PC-9 (cell line): ENCODE measurements around the gene ACSL4. TPM values are rescaled to one million over a fixed set of nuclear protein-coding genes. Genes with fewer than 3 reads are reported as not detected.

ENCODE experiments used
- BruUV-seq: library from RNA; stranded (reverse); fragments of 400-500 nt; replicated peaks from 2 replicates; lab custom pipeline; 2021; lab: Mats Ljungman, UMichigan
- CTCF ChIA-PET: fragments of 300-600 bp; sonication (Branson Sonifier 250); formaldehyde crosslinking; loops from one replicate; lab custom pipeline; 2022; ENCODE audit warnings: antibody characterized with exemption; lab: Charles Lee
- POLR2A ChIA-PET: fragments of 300-600 bp; sonication (Branson Sonifier 250); formaldehyde crosslinking; loops from one replicate; lab custom pipeline; 2022; ENCODE audit warnings: antibody characterized with exemption; ENCODE audit not compliant: unreplicated experiment; lab: Charles Lee
- DNase-seq, 2 experiments: peaks; one replicate each; pipeline versions ENCODE4 v3.0.0 to v3.0.0-alpha.2; 2015 to 2022; ENCODE audit warnings: mixed read lengths in 1 of 2
- H2AFZ ChIP-seq: fragments of 200-600 bp; sonication (generic); 2 replicates; pipeline ENCODE4 v1.8.1; 2017; ENCODE audit warnings: antibody characterized with exemption
- H3F3A ChIP-seq: fragments of 200-600 bp; sonication (generic); 2 replicates; pipeline ENCODE4 v1.8.1; 2017; ENCODE audit warnings: antibody characterized with exemption, mild to moderate bottlenecking, low read depth; ENCODE audit not compliant: insufficient read depth
- H3K27ac ChIP-seq: fragments of 200-600 bp; sonication (generic); 2 replicates; pipeline ENCODE4 v1.6.1; 2016; ENCODE audit warnings: mixed run types
- H3K27me3 ChIP-seq: fragments of 200-600 bp; sonication (generic); 2 replicates; pipeline ENCODE4 v1.6.1; 2016; ENCODE audit warnings: low read depth, mixed run types; ENCODE audit not compliant: insufficient read depth
- H3K36me3 ChIP-seq: fragments of 200-600 bp; sonication (generic); 2 replicates; pipeline ENCODE4 v1.6.1; 2016; ENCODE audit warnings: low read depth, mixed run types
- H3K4me1 ChIP-seq: fragments of 200-600 bp; sonication (generic); replicated peaks from 2 replicates; pipeline ENCODE4 v1.6.1; 2016; ENCODE audit warnings: mixed run types; ENCODE audit not compliant: insufficient read depth
- H3K4me2 ChIP-seq: fragments of 200-600 bp; sonication (generic); 2 replicates; pipeline ENCODE4 v1.6.1; 2017; ENCODE audit warnings: mixed run types
- H3K4me3 ChIP-seq: fragments of 200-600 bp; sonication (generic); 2 replicates; pipeline ENCODE4 v1.6.1; 2016; ENCODE audit warnings: mixed run types
- H3K79me2 ChIP-seq: fragments of 200-600 bp; sonication (generic); 2 replicates; pipeline ENCODE4 v1.6.1; 2017; ENCODE audit warnings: low read depth, mixed run types
- H3K9me2 ChIP-seq: fragments of 200-600 bp; sonication (generic); 2 replicates; pipeline ENCODE4 v1.8.1; 2017; ENCODE audit warnings: mild to moderate bottlenecking; ENCODE audit not compliant: insufficient read depth
- H3K9me3 ChIP-seq: fragments of 200-600 bp; sonication (generic); 2 replicates; pipeline ENCODE4 v1.8.1; 2016; ENCODE audit warnings: low read depth; ENCODE audit not compliant: insufficient read depth
- H4K20me1 ChIP-seq: fragments of 200-600 bp; sonication (generic); 2 replicates; pipeline ENCODE4 v1.8.1; 2017; ENCODE audit not compliant: insufficient read depth
- EZH2 ChIP-seq: fragments of 200-600 bp; sonication (generic); IDR thresholded peaks from 2 replicates; pipeline ENCODE4 v1.8.0; 2017; ENCODE audit warnings: antibody characterized with exemption, low read depth
- intact Hi-C: fragments of 100-400 bp; cut with micrococcal nuclease; formaldehyde crosslinking; loops from one replicate; pipeline ENCODE4 v1.10.0; 2022; ENCODE audit not compliant: unreplicated experiment
- total RNA-seq: library from RNA; stranded (reverse); gene quantifications from 2 replicates; pipeline ENCODE4 v1.2.3, GENCODE V29; 2021
- TF ChIP-seq, protein P1 (sequence below): fragments of 200-600 bp; sonication (generic); conservative IDR thresholded peaks from 2 replicates; pipeline ENCODE4 v1.6.1; 2017; ENCODE audit warnings: mixed run types, antibody characterized with exemption, mild to moderate bottlenecking, moderate library complexity

Gene ACSL4
- total RNA-seq, 1 experiment from 2014 or later, result 81.1 TPM

DNA sequence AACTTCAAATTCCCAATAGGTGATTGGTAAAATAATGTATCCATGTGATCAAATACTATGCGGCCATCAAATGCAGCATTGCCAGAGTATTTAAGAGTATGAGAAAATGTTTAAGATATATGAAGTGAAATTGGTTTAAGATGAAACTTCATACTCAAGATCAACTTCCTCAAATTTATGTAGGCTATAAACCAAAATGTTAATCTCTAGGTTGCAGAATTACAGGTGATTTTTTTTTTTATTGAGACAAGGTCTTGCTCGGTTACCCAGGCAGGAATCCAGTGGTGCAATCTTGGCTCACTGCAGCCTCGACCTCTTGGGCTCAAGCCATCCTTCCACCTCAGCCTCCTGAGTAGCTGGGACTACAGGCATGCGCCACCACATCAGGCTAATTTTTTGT is 25.3 kb downstream of the ACSL4 start:
- Histone ChIP-seq H3K36me3 (no peaks in the 10 kb centered on the region), H4K20me1 (no peaks in the 10 kb centered on the region; the same call in 1 of the 2 replicates), H2AFZ (no peak overlapping the region), H3K4me1 (peaks cover 22% of the 10 kb centered on the region), H3F3A (peaks cover 24% of the 10 kb centered on the region), H3K79me2 (peaks cover 75% of the 10 kb centered on the region), H3K27ac (no peak overlapping the region), H3K4me3 (no peak overlapping the region), H3K4me2 (no peak overlapping the region), H3K27me3 (no peaks in the 10 kb centered on the region), H3K9me2 (no peaks in the 10 kb centered on the region), H3K9me3 (no peaks in the 10 kb centered on the region)
- ChIA-PET POLR2A (no interaction called here), CTCF (no interaction called here)
- intact Hi-C loops, result no loop called here
- DNase-seq, result no peak
- TF ChIP-seq, protein P1, sequence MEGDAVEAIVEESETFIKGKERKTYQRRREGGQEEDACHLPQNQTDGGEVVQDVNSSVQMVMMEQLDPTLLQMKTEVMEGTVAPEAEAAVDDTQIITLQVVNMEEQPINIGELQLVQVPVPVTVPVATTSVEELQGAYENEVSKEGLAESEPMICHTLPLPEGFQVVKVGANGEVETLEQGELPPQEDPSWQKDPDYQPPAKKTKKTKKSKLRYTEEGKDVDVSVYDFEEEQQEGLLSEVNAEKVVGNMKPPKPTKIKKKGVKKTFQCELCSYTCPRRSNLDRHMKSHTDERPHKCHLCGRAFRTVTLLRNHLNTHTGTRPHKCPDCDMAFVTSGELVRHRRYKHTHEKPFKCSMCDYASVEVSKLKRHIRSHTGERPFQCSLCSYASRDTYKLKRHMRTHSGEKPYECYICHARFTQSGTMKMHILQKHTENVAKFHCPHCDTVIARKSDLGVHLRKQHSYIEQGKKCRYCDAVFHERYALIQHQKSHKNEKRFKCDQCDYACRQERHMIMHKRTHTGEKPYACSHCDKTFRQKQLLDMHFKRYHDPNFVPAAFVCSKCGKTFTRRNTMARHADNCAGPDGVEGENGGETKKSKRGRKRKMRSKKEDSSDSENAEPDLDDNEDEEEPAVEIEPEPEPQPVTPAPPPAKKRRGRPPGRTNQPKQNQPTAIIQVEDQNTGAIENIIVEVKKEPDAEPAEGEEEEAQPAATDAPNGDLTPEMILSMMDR, result no peak
- no peak for TF ChIP-seq EZH2
- no TSS peak for BruUV-seq

DNA sequence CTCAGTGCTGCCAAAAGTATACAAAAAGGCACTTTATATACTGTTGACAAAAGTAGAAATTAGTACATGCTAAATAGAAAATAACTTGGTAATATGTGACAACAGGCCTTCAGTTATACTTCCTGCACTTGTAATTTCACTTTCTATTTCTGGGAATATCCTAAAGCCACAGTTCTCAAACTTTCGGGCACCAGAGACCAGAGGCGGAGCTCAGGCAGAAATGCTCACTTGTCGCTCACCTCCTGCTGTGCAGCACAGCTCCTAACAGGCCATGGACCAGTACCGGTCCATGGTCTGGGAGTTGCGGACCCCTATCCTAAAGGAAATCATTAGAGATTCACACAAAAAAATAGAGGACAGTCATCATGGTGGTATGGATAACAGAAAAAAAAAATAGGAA is 25.7 kb downstream of the ACSL4 start:
- Histone ChIP-seq H3K9me3 (no peaks in the 10 kb centered on the region), H3K4me2 (no peak overlapping the region), H3K9me2 (no peaks in the 10 kb centered on the region), H3K27me3 (no peaks in the 10 kb centered on the region), H3K79me2 (peaks cover 75% of the 10 kb centered on the region), H3K36me3 (no peaks in the 10 kb centered on the region), H3F3A (peaks cover 24% of the 10 kb centered on the region), H3K4me3 (no peak overlapping the region), H4K20me1 (no peaks in the 10 kb centered on the region), H3K4me1 (peaks cover 22% of the 10 kb centered on the region), H2AFZ (no peak overlapping the region), H3K27ac (no peak overlapping the region)
- no peak for DNase-seq
- ChIA-PET CTCF (no interaction called here), POLR2A (no interaction called here)
- intact Hi-C loops, result no loop called here
- TF ChIP-seq, protein P1, result no peak
- no peak for TF ChIP-seq EZH2
- no TSS peak for BruUV-seq

DNA sequence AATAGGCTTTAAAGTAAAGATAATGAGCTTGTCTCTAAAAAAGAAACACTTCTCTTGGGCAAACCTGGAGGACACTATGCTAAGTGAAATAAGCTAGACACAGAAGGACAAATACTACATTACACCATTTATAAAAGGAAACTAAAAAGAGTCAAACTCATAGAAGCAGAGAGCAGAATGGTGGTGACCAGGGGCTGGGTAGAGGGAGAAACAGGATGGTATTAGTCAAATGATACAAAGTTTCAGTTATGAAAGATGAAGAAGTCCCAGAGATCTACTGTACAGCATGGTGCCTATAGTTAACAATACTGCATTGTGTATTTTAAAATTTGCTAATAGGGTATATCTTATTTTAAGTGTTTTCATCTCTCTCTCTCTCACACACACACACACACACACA is 28.5 kb downstream of the ACSL4 start:
- intact Hi-C loops, result no loop called here
- POLR2A ChIA-PET, result no interaction called here

More for the DNA sequence above, 28.5 kb downstream of the ACSL4 start:
- Histone ChIP-seq H3K36me3 (no peaks in the 10 kb centered on the region), H3K79me2 (peaks cover 59% of the 10 kb centered on the region), H3K27me3 (no peaks in the 10 kb centered on the region), H3K4me2 (no peak overlapping the region), H3K4me1 (peaks cover 14% of the 10 kb centered on the region), H3K27ac (no peak overlapping the region), H4K20me1 (no peaks in the 10 kb centered on the region), H2AFZ (no peak overlapping the region), H3K9me3 (no peaks in the 10 kb centered on the region), H3K4me3 (no peak overlapping the region), H3F3A (peaks cover 17% of the 10 kb centered on the region), H3K9me2 (no peaks in the 10 kb centered on the region)
- CTCF ChIA-PET, result no interaction called here
- no TSS peak for BruUV-seq
- DNase-seq, result no peak
- no peak for TF ChIP-seq EZH2
- TF ChIP-seq, protein P1, result no peak
